Pericardium fibroblast (primary cell): ENCODE measurements around the gene CHTF8. TPM values are rescaled to one million over a fixed set of nuclear protein-coding genes. Genes with fewer than 3 reads are reported as not detected.

Source experiments
- total RNA-seq: library from RNA; depleted of rRNA; stranded (reverse); fragments of >200 nt; gene quantifications from 2 replicates; pipeline ENCODE4 v1.2.3, GENCODE V29; 2015

The CHTF8 gene
- total RNA-seq: 45.2 and 62.1 TPM in 2 replicates

GRCh38 chr16:69132424-69133252, at the start of gene CHTF8, which contains the start of gene UTP4:
TSS of gene CHTF8 (minus strand) at chr16:69132588. CDS start at chr16:69121458, 11,130 bp downstream.
TSS of gene UTP4 (plus strand) at chr16:69132649. CDS start at chr16:69133460, 811 bp downstream.

GRCh38 chr16:69105501-69106361, 26.7 kb downstream of the CHTF8 start, which contains the start of gene HAS3:
TSS of gene HAS3 (plus strand) at chr16:69105653. CDS start at chr16:69109396, 3,743 bp downstream.

Other genes starting within 250 kb of the CHTF8 start
- 0.68 and 1.2 TPM in 2 replicates for gene HAS3, start 26.9 kb downstream of the CHTF8 start, total RNA-seq
- gene UTP4, start 61 bp upstream of the CHTF8 start, total RNA-seq: 15.8 and 17.8 TPM in 2 replicates
- 26.6 and 54.3 TPM in 2 replicates for gene SNTB2, start 54.6 kb upstream of the CHTF8 start, total RNA-seq
- 30.6 and 31.2 TPM in 2 replicates for gene VPS4A, start 178.8 kb upstream of the CHTF8 start, total RNA-seq
- 18.8 and 20.9 TPM in 2 replicates for gene PDF, start 198.0 kb upstream of the CHTF8 start, total RNA-seq
- 38.6 and 51.7 TPM in 2 replicates for gene COG8, start 207.0 kb upstream of the CHTF8 start, total RNA-seq
- 13.5 and 14.7 TPM in 2 replicates for gene NIP7, start 207.2 kb upstream of the CHTF8 start, total RNA-seq
- gene TMED6, start 219.2 kb upstream of the CHTF8 start, total RNA-seq: not detected in 2 replicates